CD4-positive, alpha-beta T cell treated with Interleukin-15 for 4 hours (primary cell): Measurements from ENCODE around the gene PARP1.
"Not testable (repeated sequence)": the region's sequence is repeated elsewhere in the genome, so short reads cannot be mapped to it uniquely, and the experiment has no call there.

ENCODE experiments used
- DNase-seq: peaks from one replicate; pipeline ENCODE4 v3.0.0-alpha.2; 2020; ENCODE audit warnings: low spot score

The PARP1 gene

DNA sequence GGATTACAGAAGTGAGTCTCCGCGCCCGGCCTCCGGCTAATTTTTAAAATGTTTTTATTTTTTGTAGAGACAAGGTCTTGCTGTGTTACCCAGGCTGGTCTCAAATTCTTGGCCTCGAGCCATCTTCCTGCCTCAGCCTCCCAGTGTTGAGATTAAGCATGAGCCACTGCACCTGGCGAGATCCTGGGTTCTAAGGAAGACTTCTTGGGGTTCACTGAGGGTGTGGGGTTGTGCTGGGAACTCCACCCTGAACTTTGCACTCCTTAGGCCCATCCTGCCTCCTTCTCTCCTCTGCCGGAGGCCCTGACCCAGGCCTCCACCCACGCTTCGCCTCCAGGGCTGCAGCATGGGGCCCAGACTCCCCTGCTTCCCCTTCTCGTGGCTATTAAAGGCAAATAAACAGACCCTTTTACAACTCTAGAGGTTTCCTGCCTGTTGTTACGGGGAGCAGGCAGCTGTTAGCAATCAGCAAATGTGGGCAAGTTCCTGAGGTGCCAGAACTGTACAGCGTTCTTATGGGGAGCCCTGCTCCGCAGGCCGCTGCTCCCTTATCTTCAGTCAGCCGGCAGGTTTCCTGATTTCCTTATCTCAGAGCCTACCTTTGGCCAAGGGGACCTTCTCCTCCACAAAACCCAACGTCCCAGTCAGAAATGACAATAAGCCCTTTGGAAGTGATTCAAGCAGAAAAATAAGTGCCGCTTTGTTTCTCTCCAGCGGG is 57.9 kb downstream of the PARP1 start:
- DNase-seq: no peak

DNA sequence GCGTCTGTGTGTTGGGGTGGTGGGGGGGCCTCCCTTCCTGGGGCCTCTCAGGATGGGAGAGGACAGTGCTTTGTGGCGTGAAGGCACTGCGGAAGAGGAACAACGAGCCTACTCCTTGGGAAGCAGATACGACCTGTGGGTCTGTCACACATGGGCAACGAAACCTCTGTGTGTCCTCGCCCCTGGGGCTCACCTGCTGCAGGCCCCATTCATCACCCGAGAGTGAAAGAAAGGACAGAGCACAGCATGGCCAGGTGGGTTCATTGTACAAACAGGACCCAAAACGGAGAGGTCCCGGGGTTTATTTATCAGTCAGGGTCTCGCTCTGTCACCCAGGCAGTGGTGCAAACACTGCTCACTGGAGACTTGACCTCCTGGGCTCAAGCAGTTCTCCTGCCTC is 58.8 kb downstream of the PARP1 start:
- no peak for DNase-seq

DNA sequence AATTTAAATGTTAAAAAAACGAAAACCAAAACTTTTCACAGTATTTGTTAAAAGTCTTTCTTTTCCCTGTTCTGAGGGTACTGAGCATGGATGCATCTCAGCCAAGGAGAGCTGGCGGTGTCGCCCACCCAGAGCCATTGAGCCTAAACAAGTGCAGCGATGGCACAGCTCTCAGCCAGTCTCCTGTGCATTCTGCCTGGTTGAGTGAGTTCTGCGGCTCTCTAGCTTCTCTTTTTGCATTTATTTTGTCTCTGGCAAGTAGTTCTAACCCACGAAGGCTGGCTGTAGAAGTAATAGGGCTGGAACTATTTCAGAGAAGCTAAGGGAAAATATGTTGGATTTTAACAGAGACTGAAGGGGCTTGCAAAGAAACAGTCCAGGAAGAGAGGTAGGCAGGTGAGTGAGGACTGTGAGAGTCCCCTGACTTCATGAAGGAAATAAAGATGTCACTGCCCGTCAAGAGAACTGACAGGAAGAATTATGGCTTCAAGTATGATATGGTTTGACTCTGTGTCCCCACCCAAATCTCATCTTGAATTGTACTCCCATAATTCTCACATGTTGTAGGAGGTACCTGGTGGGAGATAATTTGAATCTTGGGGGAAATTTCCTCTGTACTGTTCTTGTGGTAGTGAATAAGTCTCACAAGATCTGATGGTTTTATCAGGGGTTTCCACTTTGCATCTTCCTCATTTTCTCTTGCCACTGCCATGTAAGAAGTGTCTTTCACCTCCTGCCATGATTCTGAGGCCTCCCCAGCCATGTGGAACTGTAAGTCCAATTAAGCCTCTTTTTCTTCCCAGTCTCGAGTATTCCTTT is 63.2 kb downstream of the PARP1 start:
- no peak for DNase-seq

DNA sequence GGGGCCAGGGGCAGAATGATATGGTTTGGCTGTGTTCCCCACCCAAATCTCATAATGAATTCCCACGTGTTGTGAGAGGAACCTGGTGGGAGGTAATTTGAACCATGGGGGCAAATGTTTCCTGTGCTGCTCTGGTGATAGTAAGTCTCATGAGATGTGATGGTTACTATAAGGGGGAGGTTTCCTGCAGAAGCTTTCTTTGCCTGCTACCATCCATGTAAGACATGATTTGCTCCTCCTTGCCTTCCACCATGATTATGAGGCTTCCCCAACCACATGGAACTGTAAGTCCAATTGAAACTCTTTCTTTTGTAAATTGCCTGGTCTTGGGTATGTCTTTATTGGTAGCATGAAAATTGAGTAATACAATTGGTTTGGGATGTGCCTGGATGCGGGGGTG is 65.2 kb downstream of the PARP1 start:
- DNase-seq: no peak

DNA sequence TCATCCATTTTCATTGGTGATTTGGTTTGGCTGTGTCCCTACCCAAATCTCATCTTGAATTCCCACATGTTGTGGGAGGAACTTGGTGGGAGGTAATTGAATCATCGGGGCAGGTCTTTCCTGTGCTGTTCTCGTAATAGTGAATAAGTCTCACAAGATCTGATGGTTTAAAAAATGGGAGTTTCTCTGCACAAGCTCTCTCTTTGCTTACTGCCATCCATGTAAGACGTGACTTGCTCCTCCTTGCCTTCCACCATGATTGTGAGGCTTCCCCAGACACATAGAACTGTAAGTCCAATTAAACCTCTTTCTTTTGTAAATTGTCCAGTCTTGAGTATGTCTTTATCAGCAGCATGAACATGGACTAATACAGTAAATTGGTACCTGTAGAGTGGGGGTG is 67.8 kb downstream of the PARP1 start:
- not testable (repeated sequence) for DNase-seq

DNA sequence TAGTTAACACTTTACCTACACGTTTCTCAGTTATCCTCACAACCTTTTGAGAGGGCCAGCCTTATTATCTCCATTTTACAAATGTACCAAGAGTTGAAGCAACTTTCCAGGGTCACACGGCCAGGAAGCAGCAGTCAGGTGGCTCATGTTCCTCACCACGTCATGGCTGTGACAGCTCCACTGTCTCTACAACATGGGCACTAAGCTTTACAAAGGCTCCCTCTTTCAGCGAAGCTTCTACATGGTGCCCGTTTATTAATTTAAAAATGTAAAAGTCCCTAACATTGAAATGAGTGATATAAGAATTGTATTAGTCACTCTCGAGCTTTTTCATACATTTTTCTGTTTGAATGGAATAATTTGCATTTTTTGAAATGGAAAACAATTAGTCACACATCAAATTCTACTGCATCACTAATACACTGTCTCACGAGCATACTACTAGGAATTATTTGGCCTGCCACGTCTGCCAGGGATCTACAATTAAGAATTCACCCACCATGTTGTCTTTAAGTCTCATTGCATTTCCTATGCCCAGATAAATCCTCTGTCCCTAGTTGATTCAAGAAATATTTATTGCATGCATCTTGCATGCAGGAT is 70.5 kb downstream of the PARP1 start:
- no peak for DNase-seq

DNA sequence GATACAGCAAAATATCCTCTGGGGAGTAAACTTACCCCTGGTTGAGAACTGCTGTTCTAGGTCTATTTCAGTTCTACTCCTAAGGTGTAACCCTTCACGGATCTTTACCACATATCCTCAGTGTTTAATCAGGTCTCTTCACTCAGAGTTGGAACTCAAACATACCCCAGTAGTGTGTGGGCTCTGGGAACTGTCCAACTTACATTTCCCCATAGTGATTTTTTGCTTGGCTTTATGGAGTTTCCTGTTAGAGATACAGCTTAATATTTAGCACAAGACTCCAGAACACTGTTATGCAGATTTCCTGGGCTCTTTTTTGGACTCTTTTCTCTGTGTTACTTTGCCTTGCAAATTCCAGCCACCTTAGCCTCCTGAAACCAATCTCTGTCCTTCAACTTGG is 72.2 kb downstream of the PARP1 start:
- no peak for DNase-seq

DNA sequence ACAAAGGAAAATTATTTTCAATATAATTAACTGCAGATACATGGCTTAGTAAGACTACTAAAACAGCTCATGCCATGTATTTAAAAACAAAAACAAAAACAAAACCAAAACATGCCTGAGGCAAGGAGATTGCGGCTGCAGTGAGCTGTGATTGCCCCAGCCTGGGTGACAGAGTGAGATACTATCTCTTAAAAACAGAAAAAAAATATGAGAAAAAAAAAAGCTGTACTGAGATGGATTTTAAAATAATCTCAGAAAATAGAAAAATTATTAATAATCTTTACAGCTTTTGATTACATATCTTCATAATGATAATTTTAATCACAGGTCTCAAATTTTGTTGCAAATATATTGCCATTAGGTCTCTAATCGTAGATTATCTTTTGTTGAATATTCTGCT is 74.9 kb downstream of the PARP1 start:
- DNase-seq: no peak

DNA sequence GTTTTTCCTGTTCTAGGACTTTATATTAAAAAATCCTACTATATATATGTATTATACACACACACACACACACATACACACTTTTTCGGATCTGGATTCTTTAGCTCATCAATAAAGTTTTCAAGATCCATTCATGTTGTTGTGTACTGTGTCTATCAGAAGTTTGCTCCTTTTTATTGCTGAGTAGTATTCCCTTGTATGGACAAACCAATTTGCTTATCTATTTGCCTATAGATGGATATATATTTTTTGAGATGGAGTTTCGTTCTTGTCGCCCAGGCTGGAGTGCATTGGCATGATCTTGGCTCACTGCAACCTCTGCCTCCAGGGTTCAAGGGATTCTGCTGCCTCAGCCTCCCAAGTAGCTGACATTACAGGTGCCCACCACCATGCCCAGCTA is 78.7 kb downstream of the PARP1 start:
- no peak for DNase-seq

DNA sequence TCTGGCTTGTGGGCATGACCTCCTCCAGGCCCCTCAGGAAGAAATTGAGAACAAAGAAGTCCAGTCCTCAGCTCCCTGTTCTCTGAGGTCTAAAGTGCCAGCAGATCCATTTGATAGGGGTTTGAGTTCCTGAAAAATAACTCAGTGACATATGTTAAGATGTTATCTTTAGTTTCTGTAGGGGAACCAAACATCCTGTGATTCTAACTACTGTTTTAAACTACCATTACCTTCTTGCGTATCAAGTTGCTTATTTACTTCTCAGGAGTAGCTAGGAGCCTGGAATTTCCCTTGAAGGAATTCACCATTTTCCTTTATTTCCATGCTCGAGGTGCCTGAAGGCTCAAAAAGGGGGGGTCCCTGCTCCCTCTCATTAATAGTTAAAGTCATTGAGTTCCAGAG is 80.1 kb downstream of the PARP1 start:
- DNase-seq: no peak

DNA sequence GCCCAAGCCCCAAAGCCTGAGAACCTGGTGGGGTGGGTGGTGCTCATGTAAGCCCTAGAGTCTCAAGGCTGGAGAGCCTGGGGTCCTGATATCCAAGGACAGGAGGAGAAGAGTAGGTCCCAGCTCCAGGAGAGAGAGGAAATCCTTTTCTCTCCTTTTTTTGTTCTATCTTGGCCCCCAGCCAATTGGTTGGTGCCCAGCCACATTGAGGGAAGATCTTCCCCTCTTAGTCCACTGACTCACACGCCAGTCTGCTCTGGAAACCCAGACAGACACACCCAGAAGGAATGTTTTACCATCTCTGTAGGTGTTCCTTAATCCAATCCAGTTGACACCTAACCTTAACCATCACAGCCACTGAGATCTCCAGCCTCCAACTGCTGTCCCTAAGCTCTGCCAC is 82.7 kb downstream of the PARP1 start:
- DNase-seq: no peak

DNA sequence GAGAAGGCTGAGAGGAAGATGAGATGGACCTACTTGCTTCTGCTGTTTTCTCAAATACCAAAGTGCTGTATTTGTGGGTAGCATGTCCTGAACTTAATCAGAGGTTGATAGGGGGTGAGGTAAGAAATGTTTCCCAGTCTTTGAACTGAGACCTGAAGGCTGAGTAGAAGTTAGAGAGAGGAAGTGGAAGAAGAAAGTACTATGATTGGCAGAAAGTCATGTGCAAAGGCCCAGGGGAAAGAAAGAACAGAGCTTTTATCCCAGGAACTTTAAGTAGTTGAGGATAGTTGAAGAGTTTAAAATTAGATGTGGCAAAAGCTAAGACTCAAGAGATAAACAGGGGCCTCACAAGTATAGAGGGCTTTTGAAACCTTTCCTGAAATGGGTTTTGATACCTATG is 83.4 kb downstream of the PARP1 start:
- no peak for DNase-seq

DNA sequence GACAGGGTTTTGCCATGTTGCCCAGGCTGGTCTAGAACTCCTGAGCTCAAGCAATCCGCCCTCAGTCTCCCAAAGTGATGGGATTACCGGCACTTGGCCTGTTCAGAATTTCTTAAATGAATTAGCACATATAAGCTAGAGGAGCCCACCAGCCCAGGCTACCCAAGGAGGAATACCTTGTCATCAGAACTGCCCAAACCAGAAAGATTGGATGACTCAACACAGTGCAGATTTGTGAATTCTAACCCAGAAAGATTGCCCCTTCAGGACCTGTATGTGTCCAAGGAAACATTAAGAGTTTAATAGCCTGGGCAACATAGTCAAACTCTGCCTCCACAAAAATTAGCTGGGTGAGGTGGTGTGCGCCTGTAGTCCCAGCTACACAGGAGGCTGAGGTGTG is 84.9 kb downstream of the PARP1 start:
- DNase-seq: no peak

DNA sequence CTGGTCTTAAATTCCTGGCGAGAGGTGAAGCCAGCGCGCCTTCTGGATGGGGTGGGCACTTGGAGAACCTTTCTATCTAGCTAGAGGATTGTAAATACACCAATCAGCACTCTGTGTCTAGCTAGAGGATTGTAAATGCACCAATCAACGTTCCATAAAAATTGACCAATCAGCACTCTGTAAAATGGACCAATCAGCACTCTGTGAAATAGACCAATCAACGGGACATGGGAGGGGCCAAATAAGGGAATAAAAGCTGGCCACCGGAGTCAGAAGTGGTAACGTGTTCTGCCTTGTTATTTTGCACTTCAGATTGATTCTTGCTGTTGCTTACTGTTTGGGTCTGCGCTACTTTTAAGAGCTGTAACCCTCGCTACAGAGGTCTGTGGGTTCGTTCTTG is 87.0 kb downstream of the PARP1 start:
- DNase-seq: no peak

DNA sequence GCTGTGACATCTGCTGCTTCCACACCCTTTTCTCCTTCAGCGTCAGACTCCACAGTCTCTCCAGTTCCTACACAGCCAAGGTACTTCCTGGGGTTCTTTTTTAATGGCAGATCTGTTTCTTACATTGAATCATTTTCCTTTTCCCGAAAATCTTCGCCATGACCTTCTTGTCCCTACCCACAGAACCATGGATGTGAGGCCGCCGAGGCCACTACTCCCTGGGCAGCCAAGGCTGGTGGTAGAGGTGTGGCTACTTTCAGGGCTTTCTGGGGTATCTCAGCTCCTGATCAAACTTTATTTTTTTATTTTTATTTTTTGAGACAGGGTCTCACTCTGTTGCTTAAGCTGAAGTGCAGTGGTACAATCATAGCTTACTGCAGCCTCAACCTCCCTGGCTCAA is 89.4 kb downstream of the PARP1 start:
- no peak for DNase-seq

DNA sequence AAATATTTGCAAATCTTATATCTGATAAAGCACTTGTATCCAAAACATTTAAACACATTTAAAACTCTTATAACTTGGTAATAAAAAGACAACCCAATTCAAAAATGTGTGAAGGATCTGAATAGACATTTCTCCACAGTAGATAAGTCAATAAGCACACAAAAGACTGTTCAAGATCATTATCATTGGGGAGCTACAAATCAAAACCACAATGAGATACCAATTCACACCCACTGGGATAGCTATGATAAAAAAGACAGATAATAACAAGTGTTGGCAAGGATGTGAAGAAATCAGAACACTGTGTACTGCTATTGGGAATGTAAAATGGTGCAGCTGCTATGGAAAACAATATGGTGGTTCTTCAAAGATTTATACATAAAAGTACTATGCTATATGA is 93.8 kb downstream of the PARP1 start:
- DNase-seq: no peak

DNA sequence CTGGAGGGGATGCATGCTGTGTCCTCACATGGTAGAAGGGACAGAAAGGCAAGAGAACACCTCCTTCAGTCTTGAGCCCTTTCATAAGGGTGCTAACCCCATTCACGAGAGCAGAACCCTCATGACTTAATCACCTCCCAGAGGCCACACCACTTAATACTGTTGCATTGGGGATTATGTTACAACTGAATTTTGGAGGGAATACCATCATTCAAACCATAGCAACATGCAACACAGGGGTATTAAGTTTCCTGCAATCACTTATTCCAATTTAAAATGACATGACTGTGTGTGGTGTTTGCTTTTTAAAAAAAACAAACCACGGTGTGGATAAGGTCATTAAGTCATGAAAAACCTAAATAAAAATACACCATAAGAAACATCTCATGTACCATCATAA is 95.8 kb downstream of the PARP1 start:
- no peak for DNase-seq

DNA sequence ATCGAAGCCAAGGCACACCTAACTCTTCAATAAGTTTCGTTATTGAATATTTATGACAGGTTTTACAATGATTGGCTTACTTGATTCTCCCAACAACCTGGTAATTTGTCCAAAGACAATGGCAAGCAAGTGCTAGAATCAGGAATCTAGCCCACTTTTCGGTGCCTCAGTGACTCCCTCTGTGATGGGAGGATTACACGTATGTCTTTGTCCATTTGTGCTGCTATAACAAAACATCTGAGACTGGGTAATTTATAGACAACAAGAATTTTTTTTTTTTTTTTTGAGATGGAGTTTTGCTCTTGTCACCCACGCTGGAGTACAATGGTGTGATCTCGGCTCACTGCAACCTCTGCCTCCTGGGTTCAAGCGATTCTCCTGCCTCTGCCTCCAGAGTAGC is 96.5 kb downstream of the PARP1 start:
- DNase-seq: no peak
